ENCODE results near the gene ARRB2.
"Not testable (repeated sequence)": the region's sequence is repeated elsewhere in the genome, so short reads cannot be mapped to it uniquely, and the experiment has no call there.

Gene ARRB2

DNA sequence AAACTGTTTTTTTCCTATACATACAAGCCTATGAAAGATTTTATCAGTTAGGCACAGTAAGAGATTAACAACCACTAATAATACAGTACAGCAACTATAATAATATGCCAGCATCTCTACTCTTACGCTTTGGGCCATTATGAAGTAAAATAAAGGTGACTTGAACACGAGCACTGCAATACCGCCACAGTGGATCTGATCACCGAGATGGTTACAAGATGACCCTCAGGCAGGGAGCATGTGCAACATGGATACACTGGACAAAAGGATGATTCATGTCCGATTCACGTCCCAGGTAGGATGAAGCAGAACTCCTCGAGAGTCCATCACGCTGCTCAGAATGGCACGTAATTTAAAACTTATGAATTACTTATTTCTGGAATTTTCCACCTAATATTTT lies 17.0 kb upstream of the ARRB2 start:
- TF ChIP-seq BACH2 (CRISPR knock-in tag; IDR thresholded peaks at IDR 0.05; ENCODE audit: borderline replicate concordance) = no peak
- TF ChIP-seq TOX (CRISPR knock-in tag; IDR thresholded peaks at IDR 0.05; ENCODE audit: borderline replicate concordance) = no peak
- no peak for TF ChIP-seq TCF4 (CRISPR knock-in tag; IDR thresholded peaks at IDR 0.05; ENCODE audit: borderline replicate concordance)
- no peak for ATAC-seq

DNA sequence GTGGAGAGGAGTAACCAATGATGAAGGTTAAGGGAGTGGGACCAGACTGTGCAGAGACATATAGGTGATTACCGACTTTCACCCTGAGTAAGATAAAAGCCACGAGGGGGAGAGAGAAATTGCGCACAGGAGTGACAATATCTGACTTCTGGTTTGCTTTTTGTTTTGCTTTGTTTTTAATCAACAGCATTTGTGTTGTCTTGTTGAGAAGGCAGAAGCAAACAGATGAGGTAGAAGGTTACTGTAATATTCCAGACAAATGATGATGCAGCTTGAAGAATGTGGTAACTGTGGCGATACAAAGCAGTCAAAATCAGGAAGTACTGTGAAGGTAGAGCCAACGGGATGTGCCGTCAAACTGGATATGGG lies 14.0 kb upstream of the ARRB2 start:
- no peak for ATAC-seq

DNA sequence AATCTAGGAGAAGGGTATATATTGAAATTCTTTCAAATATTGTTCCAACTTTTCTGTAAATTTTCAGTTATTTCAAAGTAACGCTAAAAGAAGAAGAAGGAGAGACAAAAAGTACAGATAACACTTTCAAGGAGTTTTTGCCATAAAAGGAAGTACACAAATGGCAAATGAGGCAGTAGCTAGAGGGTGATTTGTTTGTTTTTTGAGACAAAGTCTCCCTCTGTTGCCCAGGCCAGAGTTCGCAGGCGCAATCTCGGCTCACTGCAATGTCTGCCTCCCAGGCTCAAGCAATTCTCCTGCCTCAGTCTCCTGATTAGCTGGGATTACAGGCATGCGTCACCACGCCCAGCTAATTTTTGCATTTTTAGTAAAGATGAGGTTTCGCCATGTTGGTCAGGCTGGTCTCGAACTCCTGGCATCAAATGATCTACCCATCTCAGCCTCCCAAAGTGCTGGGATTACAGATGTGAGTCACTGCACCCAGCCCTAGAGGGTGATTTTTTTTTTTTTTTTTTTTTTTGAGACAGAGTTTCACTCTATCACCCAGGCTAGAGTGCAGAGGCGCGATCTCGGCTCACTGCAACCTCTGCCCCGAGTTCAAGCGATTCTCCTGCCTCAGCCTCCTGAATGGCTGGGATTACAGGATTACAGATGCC lies 10.9 kb upstream of the ARRB2 start:
- ATAC-seq = not testable (repeated sequence)

More for the DNA sequence above, 14.0 kb upstream of the ARRB2 start:
- no peak for TF ChIP-seq GLIS3 (CRISPR knock-in tag; IDR thresholded peaks at IDR 0.05)
- TF ChIP-seq ZNF70 (CRISPR knock-in tag; IDR thresholded peaks at IDR 0.05) = no peak
- no peak for TF ChIP-seq PPARA (CRISPR knock-in tag; IDR thresholded peaks at IDR 0.05; ENCODE audit: borderline replicate concordance)
- TF ChIP-seq ZC3H10 (CRISPR knock-in tag; IDR thresholded peaks at IDR 0.05) = no peak
- TF ChIP-seq ZFP30 (CRISPR knock-in tag; IDR thresholded peaks at IDR 0.05) = no peak
- TF ChIP-seq BACH2 (CRISPR knock-in tag; IDR thresholded peaks at IDR 0.05; ENCODE audit: borderline replicate concordance) = no peak
- TF ChIP-seq, protein P1, sequence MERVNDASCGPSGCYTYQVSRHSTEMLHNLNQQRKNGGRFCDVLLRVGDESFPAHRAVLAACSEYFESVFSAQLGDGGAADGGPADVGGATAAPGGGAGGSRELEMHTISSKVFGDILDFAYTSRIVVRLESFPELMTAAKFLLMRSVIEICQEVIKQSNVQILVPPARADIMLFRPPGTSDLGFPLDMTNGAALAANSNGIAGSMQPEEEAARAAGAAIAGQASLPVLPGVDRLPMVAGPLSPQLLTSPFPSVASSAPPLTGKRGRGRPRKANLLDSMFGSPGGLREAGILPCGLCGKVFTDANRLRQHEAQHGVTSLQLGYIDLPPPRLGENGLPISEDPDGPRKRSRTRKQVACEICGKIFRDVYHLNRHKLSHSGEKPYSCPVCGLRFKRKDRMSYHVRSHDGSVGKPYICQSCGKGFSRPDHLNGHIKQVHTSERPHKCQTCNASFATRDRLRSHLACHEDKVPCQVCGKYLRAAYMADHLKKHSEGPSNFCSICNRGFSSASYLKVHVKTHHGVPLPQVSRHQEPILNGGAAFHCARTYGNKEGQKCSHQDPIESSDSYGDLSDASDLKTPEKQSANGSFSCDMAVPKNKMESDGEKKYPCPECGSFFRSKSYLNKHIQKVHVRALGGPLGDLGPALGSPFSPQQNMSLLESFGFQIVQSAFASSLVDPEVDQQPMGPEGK (CRISPR knock-in tag; IDR thresholded peaks at IDR 0.05; ENCODE audit: borderline replicate concordance) = no peak
- TF ChIP-seq RARB (CRISPR knock-in tag; IDR thresholded peaks at IDR 0.05) = no peak
- no peak for TF ChIP-seq TCF4 (CRISPR knock-in tag; IDR thresholded peaks at IDR 0.05; ENCODE audit: borderline replicate concordance)
- no peak for TF ChIP-seq TOX (CRISPR knock-in tag; IDR thresholded peaks at IDR 0.05; ENCODE audit: borderline replicate concordance)
- TF ChIP-seq, protein P2, sequence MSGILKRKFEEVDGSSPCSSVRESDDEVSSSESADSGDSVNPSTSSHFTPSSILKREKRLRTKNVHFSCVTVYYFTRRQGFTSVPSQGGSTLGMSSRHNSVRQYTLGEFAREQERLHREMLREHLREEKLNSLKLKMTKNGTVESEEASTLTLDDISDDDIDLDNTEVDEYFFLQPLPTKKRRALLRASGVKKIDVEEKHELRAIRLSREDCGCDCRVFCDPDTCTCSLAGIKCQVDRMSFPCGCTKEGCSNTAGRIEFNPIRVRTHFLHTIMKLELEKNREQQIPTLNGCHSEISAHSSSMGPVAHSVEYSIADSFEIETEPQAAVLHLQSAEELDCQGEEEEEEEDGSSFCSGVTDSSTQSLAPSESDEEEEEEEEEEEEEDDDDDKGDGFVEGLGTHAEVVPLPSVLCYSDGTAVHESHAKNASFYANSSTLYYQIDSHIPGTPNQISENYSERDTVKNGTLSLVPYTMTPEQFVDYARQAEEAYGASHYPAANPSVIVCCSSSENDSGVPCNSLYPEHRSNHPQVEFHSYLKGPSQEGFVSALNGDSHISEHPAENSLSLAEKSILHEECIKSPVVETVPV (CRISPR knock-in tag; IDR thresholded peaks at IDR 0.05) = no peak
- TF ChIP-seq, protein P3, sequence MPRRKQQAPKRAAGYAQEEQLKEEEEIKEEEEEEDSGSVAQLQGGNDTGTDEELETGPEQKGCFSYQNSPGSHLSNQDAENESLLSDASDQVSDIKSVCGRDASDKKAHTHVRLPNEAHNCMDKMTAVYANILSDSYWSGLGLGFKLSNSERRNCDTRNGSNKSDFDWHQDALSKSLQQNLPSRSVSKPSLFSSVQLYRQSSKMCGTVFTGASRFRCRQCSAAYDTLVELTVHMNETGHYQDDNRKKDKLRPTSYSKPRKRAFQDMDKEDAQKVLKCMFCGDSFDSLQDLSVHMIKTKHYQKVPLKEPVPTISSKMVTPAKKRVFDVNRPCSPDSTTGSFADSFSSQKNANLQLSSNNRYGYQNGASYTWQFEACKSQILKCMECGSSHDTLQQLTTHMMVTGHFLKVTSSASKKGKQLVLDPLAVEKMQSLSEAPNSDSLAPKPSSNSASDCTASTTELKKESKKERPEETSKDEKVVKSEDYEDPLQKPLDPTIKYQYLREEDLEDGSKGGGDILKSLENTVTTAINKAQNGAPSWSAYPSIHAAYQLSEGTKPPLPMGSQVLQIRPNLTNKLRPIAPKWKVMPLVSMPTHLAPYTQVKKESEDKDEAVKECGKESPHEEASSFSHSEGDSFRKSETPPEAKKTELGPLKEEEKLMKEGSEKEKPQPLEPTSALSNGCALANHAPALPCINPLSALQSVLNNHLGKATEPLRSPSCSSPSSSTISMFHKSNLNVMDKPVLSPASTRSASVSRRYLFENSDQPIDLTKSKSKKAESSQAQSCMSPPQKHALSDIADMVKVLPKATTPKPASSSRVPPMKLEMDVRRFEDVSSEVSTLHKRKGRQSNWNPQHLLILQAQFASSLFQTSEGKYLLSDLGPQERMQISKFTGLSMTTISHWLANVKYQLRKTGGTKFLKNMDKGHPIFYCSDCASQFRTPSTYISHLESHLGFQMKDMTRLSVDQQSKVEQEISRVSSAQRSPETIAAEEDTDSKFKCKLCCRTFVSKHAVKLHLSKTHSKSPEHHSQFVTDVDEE (CRISPR knock-in tag; IDR thresholded peaks at IDR 0.05) = no peak
- no peak for TF ChIP-seq ISL1 (CRISPR knock-in tag; IDR thresholded peaks at IDR 0.05)
- TF ChIP-seq, protein P4, sequence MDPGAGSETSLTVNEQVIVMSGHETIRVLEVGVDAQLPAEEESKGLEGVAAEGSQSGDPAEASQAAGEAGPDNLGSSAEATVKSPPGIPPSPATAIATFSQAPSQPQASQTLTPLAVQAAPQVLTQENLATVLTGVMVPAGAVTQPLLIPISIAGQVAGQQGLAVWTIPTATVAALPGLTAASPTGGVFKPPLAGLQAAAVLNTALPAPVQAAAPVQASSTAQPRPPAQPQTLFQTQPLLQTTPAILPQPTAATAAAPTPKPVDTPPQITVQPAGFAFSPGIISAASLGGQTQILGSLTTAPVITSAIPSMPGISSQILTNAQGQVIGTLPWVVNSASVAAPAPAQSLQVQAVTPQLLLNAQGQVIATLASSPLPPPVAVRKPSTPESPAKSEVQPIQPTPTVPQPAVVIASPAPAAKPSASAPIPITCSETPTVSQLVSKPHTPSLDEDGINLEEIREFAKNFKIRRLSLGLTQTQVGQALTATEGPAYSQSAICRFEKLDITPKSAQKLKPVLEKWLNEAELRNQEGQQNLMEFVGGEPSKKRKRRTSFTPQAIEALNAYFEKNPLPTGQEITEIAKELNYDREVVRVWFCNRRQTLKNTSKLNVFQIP (CRISPR knock-in tag; IDR thresholded peaks at IDR 0.05; ENCODE audit: borderline replicate concordance, low read depth) = no peak
- no peak for TF ChIP-seq ZFP3 (CRISPR knock-in tag; IDR thresholded peaks at IDR 0.05)

DNA sequence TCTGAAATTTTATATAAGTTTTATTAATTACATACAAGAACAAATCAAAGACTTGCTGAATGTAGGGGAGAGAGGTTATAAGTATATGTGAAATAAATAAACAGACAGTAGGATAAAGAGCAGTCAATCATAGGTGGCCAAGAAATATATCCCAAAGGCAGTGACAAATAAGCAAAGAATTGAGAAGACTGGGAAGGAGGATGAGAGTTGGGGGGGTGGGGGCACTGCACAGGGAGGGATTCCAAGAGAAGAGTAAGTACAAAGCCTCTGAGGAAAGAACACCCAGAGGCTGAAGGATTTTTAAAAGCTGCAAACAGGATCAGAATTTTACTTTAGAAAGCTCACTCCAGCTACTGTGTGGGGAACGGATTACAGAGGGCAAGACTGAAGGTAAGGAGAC lies 9.3 kb upstream of the ARRB2 start:
- no peak for ATAC-seq
- TF ChIP-seq TOX (CRISPR knock-in tag; IDR thresholded peaks at IDR 0.05; ENCODE audit: borderline replicate concordance) (no peak), ZFP3 (CRISPR knock-in tag; IDR thresholded peaks at IDR 0.05) (no peak), BACH2 (CRISPR knock-in tag; IDR thresholded peaks at IDR 0.05; ENCODE audit: borderline replicate concordance) (no peak), ZNF8 (CRISPR knock-in tag; IDR thresholded peaks at IDR 0.05) (no peak), ZNF70 (CRISPR knock-in tag; IDR thresholded peaks at IDR 0.05) (no peak)
- TF ChIP-seq, protein P1 (CRISPR knock-in tag; IDR thresholded peaks at IDR 0.05; ENCODE audit: borderline replicate concordance) = no peak

Data from SK-N-SH treated with all-trans-retinoic acid at 6 μM for 48 hours (cell line).